DOHH2 (cell line): ENCODE data around the gene HCN3.

ENCODE experiments used
- CTCF ChIP-seq: fragments of 200-600 bp; sonication (generic); IDR thresholded peaks from one replicate; pipeline ENCODE4 v1.5.1; 2014; ENCODE audit warnings: antibody characterized with exemption, mild to moderate bottlenecking, low read depth, low read length; ENCODE audit not compliant: poor library complexity, severe bottlenecking
- EZH2phosphoT487 ChIP-seq: fragments of 200-600 bp; sonication (generic); IDR thresholded peaks from 2 replicates; pipeline ENCODE4 v1.6.1; 2017; ENCODE audit warnings: borderline replicate concordance, mild to moderate bottlenecking, antibody characterized with exemption, low read length, moderate library complexity, mixed read lengths

GRCh38 chr1:155295942-155296267 is 18.6 kb downstream of the HCN3 start:
- TF ChIP-seq CTCF: no peak
- no peak for TF ChIP-seq EZH2phosphoT487
